ENCODE data around the gene NRSN2. TPM values are rescaled to one million over a fixed set of nuclear protein-coding genes. Genes with fewer than 3 reads are reported as not detected.

NRSN2 gene
- total and polyA plus RNA-seq, 2 of the 4 experiments (the other 2 are of a cell fraction) = 9.9 to 101 TPM

- Histone ChIP-seq H3K4me2 (ENCODE audit: low read depth, low read length) (no peak overlapping the region), H2AK9ac (replicated peaks; ENCODE audit: low read depth, low read length, poor library complexity) (no peak overlapping the region), H2BK5ac (ENCODE audit: low read depth, low read length, poor library complexity, severe bottlenecking) (no peak overlapping the region), H3K4ac (ENCODE audit: low read depth, low read length) (no peak overlapping the region), H4K5ac (ENCODE audit: low read depth, low read length) (no peak overlapping the region), H2AK5ac (ENCODE audit: low read depth, low read length) (no peak overlapping the region), H3K23ac (ENCODE audit: low read depth, low read length) (no peak overlapping the region), H3K9me3 (ENCODE audit: control insufficient read depth, insufficient read depth, low read length) (no peaks in the 10 kb centered on the region), H3K27ac (ENCODE audit: insufficient read depth, low read length) (no peak overlapping the region), H3K36me3 (ENCODE audit: control insufficient read depth, insufficient read depth, low read length) (no peaks in the 10 kb centered on the region), H2BK15ac (ENCODE audit: low read depth, low read length) (no peak overlapping the region), H3K9me1 (ENCODE audit: insufficient read depth, low read length) (peaks cover 22% of the 10 kb centered on the region), H3K18ac (ENCODE audit: low read depth, low read length) (no peak overlapping the region), H3K27me3 (ENCODE audit: control insufficient read depth, insufficient read depth, low read length) (no peaks in the 10 kb centered on the region), H3K56ac (ENCODE audit: extremely low read depth, insufficient read depth, low read length) (no peak overlapping the region), H3K14ac (replicated peaks; ENCODE audit: low read depth, low read length) (no peak overlapping the region), H4K8ac (ENCODE audit: low read depth in 2 of 2, low read length in 2 of 2) (no peak overlapping the region), H3K4me3 (ENCODE audit: insufficient read depth, low read depth, low read length) (no peak overlapping the region), H4K91ac (ENCODE audit: insufficient read depth, low read depth, low read length) (no peak overlapping the region), H2AFZ (replicated peaks; ENCODE audit: low read length, poor library complexity) (no peak overlapping the region), H3K4me1 (ENCODE audit: control insufficient read depth, insufficient read depth, low read length) (peaks cover 21% of the 10 kb centered on the region), H2BK120ac (ENCODE audit: low read depth, low read length) (no peak overlapping the region), H3K9ac (ENCODE audit: low read depth, low read length) (no peak overlapping the region), H4K20me1 (ENCODE audit: insufficient read depth, low read length) (no peaks in the 10 kb centered on the region), H2BK20ac (ENCODE audit: low read depth, low read length) (no peak overlapping the region), H3K79me1 (ENCODE audit: low read depth in 1 of 2, low read length in 2 of 2) (peaks cover 0 to 13% of the 10 kb centered on the region in 2 experiments; a peak in 2 of 4 replicates)
- CTCF ChIA-PET = no interaction called here
- intact Hi-C loops (cut with micrococcal nuclease) = no loop called here
- no peak for ATAC-seq (ENCODE audit: low read depth)
- in situ Hi-C loops (cut with MboI; ENCODE audit: low sequenced_read_pairs) = no loop called here
- DNase-seq = no peak
- POLR2A ChIA-PET (ENCODE audit: unreplicated experiment) = no interaction called here
- no TSS peak for BruUV-seq (replicated peaks)
- TF ChIP-seq CTCF (conservative IDR thresholded peaks at IDR 0.05; ENCODE audit: low read depth, low read length) (no peak), NFE2L2 (IDR thresholded peaks at IDR 0.05; ENCODE audit: low read depth, low read length) (no peak), MAFK (IDR thresholded peaks at IDR 0.05; ENCODE audit: low read depth, low read length) (peak; percentile 54)
- WGBS, 2 experiments (ENCODE audit: extremely low coverage in 2 of 2, insufficient read length in 1 of 2) = no CpG with 5 or more reads among the region's 2 CpGs
- dilution Hi-C loops (cut with HindIII; ENCODE audit: low sequenced_read_pairs, unreplicated experiment) = no loop called here
These were observed 29.2 kb downstream of the NRSN2 start for GRCh38 chr20:376089-376488.

Data from IMR-90 (cell line).